H1 (cell line): ENCODE data around the gene DAPK1. TPM values are rescaled to one million over a fixed set of nuclear protein-coding genes. Genes with fewer than 3 reads are reported as not detected.

Source experiments
- CTCF ChIA-PET: fragments of 300-600 bp; sonication (Branson Sonifier 250); formaldehyde crosslinking; loops from one replicate; lab custom pipeline; 2021; ENCODE audit not compliant: partially characterized antibody; lab: Charles Lee
- POLR2A ChIA-PET: fragments of 300-600 bp; sonication (Branson Sonifier 250); formaldehyde crosslinking; loops from one replicate; lab custom pipeline; 2021; ENCODE audit warnings: inconsistent platforms; ENCODE audit not compliant: partially characterized antibody; lab: Charles Lee
- DNase-seq, 2 experiments: peaks; one replicate each; pipeline versions ENCODE4 v3.0.0 to v3.0.0-alpha.2; 2010 to 2022; ENCODE audit warnings: low spot score in 2 of 2, low read depth in 1 of 2, mixed read lengths in 1 of 2
- FAIRE-seq: peaks from 2 replicates; lab custom pipeline; 2011; peaks lifted over from hg19 to GRCh38; lab: Jason Lieb, UNC
- H2AFZ ChIP-seq: 2 replicates; pipeline ENCODE4 v1.8.1; 2012; ENCODE audit warnings: low read length, inconsistent platforms
- H2AK5ac ChIP-seq: 2 replicates; pipeline ENCODE4 v1.6.1; 2013; ENCODE audit warnings: low read depth, low read length
- H2BK120ac ChIP-seq: replicated peaks from 2 replicates; pipeline ENCODE3; 2013; ENCODE audit warnings: low read depth, low read length, inconsistent platforms
- H2BK12ac ChIP-seq: 2 replicates; pipeline ENCODE4 v1.6.1; 2013; ENCODE audit warnings: low read depth, low read length
- H2BK15ac ChIP-seq: 2 replicates; pipeline ENCODE4 v1.6.1; 2013; ENCODE audit warnings: low read length
- H2BK20ac ChIP-seq: 2 replicates; pipeline ENCODE4 v1.6.1; 2013; ENCODE audit warnings: low read length
- H2BK5ac ChIP-seq: 2 replicates; pipeline ENCODE4 v1.6.1; 2013; ENCODE audit warnings: low read depth, low read length
- H3K14ac ChIP-seq: 2 replicates; pipeline ENCODE4 v1.6.1; 2013; ENCODE audit warnings: inconsistent platforms; ENCODE audit not compliant: insufficient read length
- H3K18ac ChIP-seq: 2 replicates; pipeline ENCODE4 v1.6.1; 2013; ENCODE audit warnings: low read length; ENCODE audit errors: extremely low read depth
- H3K23ac ChIP-seq: 2 replicates; pipeline ENCODE4 v1.6.1; 2013; ENCODE audit warnings: inconsistent platforms; ENCODE audit not compliant: insufficient read length
- H3K23me2 ChIP-seq: 2 replicates; pipeline ENCODE4 v1.6.1; 2013; ENCODE audit warnings: low read depth, low read length
- H3K27ac ChIP-seq: 2 replicates; pipeline ENCODE4 v1.6.1; 2011; ENCODE audit warnings: low read depth, low read length, inconsistent platforms
- H3K27me3 ChIP-seq, 4 experiments: replicated peaks in 1 of 4; 1 replicate in 1 of 4; 2 replicates in 3 of 4; pipeline versions ENCODE4 v1.6.1 to v1.8.1; 2011 to 2013; ENCODE audit warnings: low read length in 3 of 4, mild to moderate bottlenecking in 3 of 4, inconsistent platforms in 2 of 4, mixed read lengths in 2 of 4, moderate library complexity in 1 of 4; ENCODE audit not compliant: control insufficient read depth in 3 of 4, insufficient read depth in 3 of 4; ENCODE audit errors: extremely low read depth in 1 of 4
- H3K36me3 ChIP-seq, 4 experiments: 2 replicates each; pipeline versions ENCODE4 v1.6.1 to v1.8.1; 2011 to 2013; ENCODE audit warnings: mild to moderate bottlenecking in 4 of 4, low read length in 3 of 4, moderate library complexity in 2 of 4, control low read depth in 1 of 4, inconsistent platforms in 1 of 4; ENCODE audit not compliant: insufficient read depth in 4 of 4, control insufficient read depth in 2 of 4
- H3K4ac ChIP-seq: replicated peaks from 2 replicates; pipeline ENCODE3; 2013; ENCODE audit warnings: low read length, low read depth, mixed read lengths, inconsistent platforms; ENCODE audit not compliant: insufficient read length
- H3K4me1 ChIP-seq, 4 experiments: replicated peaks in 1 of 4; 1 replicate in 1 of 4; 2 replicates in 3 of 4; pipeline versions ENCODE4 v1.6.1 to v1.8.1; 2011 to 2013; ENCODE audit warnings: low read length in 3 of 4, inconsistent platforms in 2 of 4, mixed read lengths in 1 of 4; ENCODE audit not compliant: insufficient read depth in 4 of 4, control insufficient read depth in 3 of 4
- H3K4me2 ChIP-seq, 2 experiments: 2 replicates each; pipeline versions ENCODE4 v1.6.1 to v1.8.1; 2011 to 2013; ENCODE audit warnings: low read depth in 2 of 2, low read length in 2 of 2, control low read depth in 1 of 2, inconsistent platforms in 1 of 2, mild to moderate bottlenecking in 1 of 2; ENCODE audit not compliant: insufficient read depth in 1 of 2
- H3K4me3 ChIP-seq, 4 experiments: fragments of 200-600, 300-600 bp in 1 of 4; sonication (generic), shearing (Covaris generic), sonication (Bioruptor Twin) in 1 of 4; 2 replicates each; pipeline versions ENCODE4 v1.5.1 to v1.8.1; 2011 to 2016; ENCODE audit warnings: low read length in 4 of 4, low read depth in 3 of 4, control low read depth in 2 of 4, inconsistent platforms in 2 of 4, mild to moderate bottlenecking in 2 of 4, mixed read lengths in 1 of 4, moderate library complexity in 1 of 4; ENCODE audit not compliant: insufficient read depth in 2 of 4; ENCODE audit errors: extremely low read depth in 1 of 4
- H3K56ac ChIP-seq: replicated peaks from 2 replicates; pipeline ENCODE3; 2013; ENCODE audit warnings: low read depth, mild to moderate bottlenecking, mixed read lengths, low read length, inconsistent platforms; ENCODE audit not compliant: insufficient read length
- H3K79me1 ChIP-seq: 2 replicates; pipeline ENCODE4 v1.6.1; 2013; ENCODE audit warnings: low read depth, low read length, control low read depth
- H3K79me2 ChIP-seq, 2 experiments: 2 replicates each; pipeline versions ENCODE4 v1.6.1 to v1.8.1; 2012 to 2013; ENCODE audit warnings: low read length in 2 of 2, mild to moderate bottlenecking in 2 of 2, inconsistent platforms in 1 of 2; ENCODE audit not compliant: insufficient read depth in 2 of 2, control insufficient read depth in 1 of 2
- H3K9ac ChIP-seq, 4 experiments: replicated peaks in 1 of 4; 1 replicate in 1 of 4; 2 replicates in 3 of 4; pipeline versions ENCODE4 v1.6.1 to v1.8.1; 2011 to 2013; ENCODE audit warnings: low read depth in 3 of 4, low read length in 3 of 4, control low read depth in 2 of 4, mild to moderate bottlenecking in 2 of 4, moderate library complexity in 2 of 4, inconsistent platforms in 1 of 4; ENCODE audit errors: extremely low read depth in 1 of 4
- H3K9me3 ChIP-seq, 2 experiments: 2 replicates each; pipeline versions ENCODE4 v1.6.1 to v1.8.1; 2012 to 2013; ENCODE audit warnings: mild to moderate bottlenecking in 2 of 2, moderate library complexity in 2 of 2, control low read depth in 1 of 2, inconsistent platforms in 1 of 2, low read depth in 1 of 2, low read length in 1 of 2, mixed read lengths in 1 of 2; ENCODE audit not compliant: insufficient read depth in 2 of 2
- H4K20me1 ChIP-seq, 2 experiments: replicated peaks in 1 of 2; 2 replicates each; pipeline versions ENCODE3 to v1.8.1; 2011 to 2013; ENCODE audit warnings: inconsistent platforms in 2 of 2, low read length in 2 of 2, mild to moderate bottlenecking in 1 of 2; ENCODE audit not compliant: insufficient read depth in 2 of 2, control insufficient read depth in 1 of 2
- H4K5ac ChIP-seq: 2 replicates; pipeline ENCODE4 v1.6.1; 2013; ENCODE audit warnings: low read length, low read depth, mixed read lengths, inconsistent platforms; ENCODE audit not compliant: insufficient read length
- H4K8ac ChIP-seq: 2 replicates; pipeline ENCODE4 v1.8.0; 2013; ENCODE audit warnings: mild to moderate bottlenecking, moderate library complexity, low read length, inconsistent platforms; ENCODE audit not compliant: insufficient read depth; ENCODE audit errors: extremely low read depth
- H4K91ac ChIP-seq: replicated peaks from 2 replicates; pipeline ENCODE3; 2013; ENCODE audit warnings: low read length, mixed read lengths, inconsistent platforms; ENCODE audit not compliant: insufficient read length
- CEBPB ChIP-seq: IDR thresholded peaks from 2 replicates; pipeline ENCODE4 v1.6.1; 2012; ENCODE audit warnings: low read depth, low read length
- KDM1A ChIP-seq: fragments of 200-600, 300-600 bp; sonication (generic); IDR thresholded peaks from 2 replicates; pipeline ENCODE4 v1.7.1; 2016; ENCODE audit warnings: mild to moderate bottlenecking, low read length, borderline replicate concordance
- WGBS, 2 experiments: shearing (Covaris generic) in 1 of 2; methylation state at CpG; one replicate each; pipeline versions ENCODE4 v1.1.6 to v1.1.7; 2013 to 2015; ENCODE audit warnings: low lambda C conversion rate in 2 of 2, mixed read lengths in 2 of 2, inconsistent platforms in 1 of 2, low coverage in 1 of 2, missing lambda C conversion rate in 1 of 2; ENCODE audit not compliant: insufficient replicate concordance in 2 of 2, insufficient coverage in 1 of 2, insufficient read length in 1 of 2; ENCODE audit errors: extremely low coverage in 1 of 2, missing lambda C conversion rate in 1 of 2; 5-methylcytosine and 5-hydroxymethylcytosine counted together
- polyA plus RNA-seq, 7 experiments: library from polyadenylated mRNA; depleted of rRNA in 3 of 7; stranded (reverse) in 5 of 7; unstranded in 2 of 7; fragments of >200 nt in 5 of 7; fragments of 200-250 nt in 2 of 7; gene quantifications; 1 replicate in 5 of 7; 2 replicates in 1 of 7; 4 replicates in 1 of 7; pipeline versions ENCODE4 v1.2.1 to v1.2.3, GENCODE V29; 2011 to 2013; ENCODE audit warnings: missing spikeins in 2 of 7, mixed read lengths in 2 of 7
- total RNA-seq: library from RNA; stranded (reverse); fragmentation: NEBNext Ultra II Directional; extraction: Animal tissue kit (Norgen Biotek cat#: 25700); gene quantifications from 2 replicates; pipeline ENCODE4 v1.2.1, GENCODE V29; 2021

Gene DAPK1
- total and polyA plus RNA-seq, 2 of the 8 experiments (the other 6 are each of a cell fraction or from before 2014, with no cell fraction given) = 62.4 to 131 TPM

DNA sequence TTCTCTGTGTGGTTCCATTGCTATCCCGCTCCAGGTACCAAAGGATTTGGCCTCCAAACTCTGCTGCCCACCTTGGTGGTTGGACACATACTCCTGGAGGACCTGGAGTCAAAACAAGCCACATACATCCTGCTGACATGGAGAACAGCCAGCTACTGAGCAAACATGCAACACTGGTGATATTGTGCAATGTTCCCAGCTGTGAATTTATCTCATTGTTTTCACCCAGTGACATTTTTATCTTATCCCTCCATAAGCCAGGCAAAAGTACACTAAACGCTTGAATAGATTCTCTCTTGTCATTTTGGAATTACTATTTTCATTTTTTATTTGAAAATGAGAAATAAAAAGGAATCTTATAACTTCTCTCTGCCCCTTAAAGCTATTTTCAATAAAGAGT lies 217.2 kb downstream of the DAPK1 start:
- no peak overlapping the region for H3K23ac ChIP-seq
- no peak overlapping the region for H3K14ac ChIP-seq
- no peak overlapping the region for H4K5ac ChIP-seq
- no peaks in the 10 kb centered on the region for H3K9me3 ChIP-seq
- no peaks in the 10 kb centered on the region; a peak in 2 of 7 replicates for H3K4me1 ChIP-seq
- ChIA-PET CTCF (interaction anchor here (0.6 to 1.6 kb wide), 4 partner anchors 78 to 136 kb away, joined by 4 to 6 read pairs (median 4); no protein-coding TSS in a partner anchor), POLR2A (no interaction called here)
- no peak for DNase-seq
- H4K91ac ChIP-seq = no peak overlapping the region
- H3K23me2 ChIP-seq = peaks cover 6% of the 10 kb centered on the region; the same call in 1 of the 2 replicates
- no peak overlapping the region for H2AFZ ChIP-seq
- no peak overlapping the region for H2BK5ac ChIP-seq
- H3K4me2 ChIP-seq = no peak overlapping the region
- H2BK120ac ChIP-seq = no peak overlapping the region
- no peak overlapping the region for H3K9ac ChIP-seq
- H3K79me2 ChIP-seq = no peaks in the 10 kb centered on the region
- H3K4me3 ChIP-seq = no peak overlapping the region
- WGBS, 2 experiments = 92% methylated on average over 2 of the region's 2 CpGs; no CpG with 5 or more reads in 1 of the 2 experiments
- FAIRE-seq = no peak
- H2AK5ac ChIP-seq = no peak overlapping the region
- H2BK20ac ChIP-seq = no peak overlapping the region
- H3K36me3 ChIP-seq = no peaks in the 10 kb centered on the region
- H3K56ac ChIP-seq = no peak overlapping the region
- H4K8ac ChIP-seq = no peak overlapping the region
- H2BK15ac ChIP-seq = no peak overlapping the region
- H2BK12ac ChIP-seq = no peak overlapping the region
- H3K27ac ChIP-seq = no peak overlapping the region
- peaks cover 0 to 5% of the 10 kb centered on the region in 2 experiments for H4K20me1 ChIP-seq
- H3K27me3 ChIP-seq = no peaks in the 10 kb centered on the region
- no peak overlapping the region for H3K18ac ChIP-seq
- no peaks in the 10 kb centered on the region for H3K79me1 ChIP-seq
- no peak for TF ChIP-seq KDM1A
- peak; percentile 39; the same call in 1 of the 2 replicates for TF ChIP-seq CEBPB
- no peak overlapping the region for H3K4ac ChIP-seq
